DMS53 (cell line): ENCODE results near the gene IRF1.

ENCODE experiments used
- DNase-seq: peaks from one replicate; lab custom pipeline; 2025; lab: John Stamatoyannopoulos, UW

IRF1 gene

DNA sequence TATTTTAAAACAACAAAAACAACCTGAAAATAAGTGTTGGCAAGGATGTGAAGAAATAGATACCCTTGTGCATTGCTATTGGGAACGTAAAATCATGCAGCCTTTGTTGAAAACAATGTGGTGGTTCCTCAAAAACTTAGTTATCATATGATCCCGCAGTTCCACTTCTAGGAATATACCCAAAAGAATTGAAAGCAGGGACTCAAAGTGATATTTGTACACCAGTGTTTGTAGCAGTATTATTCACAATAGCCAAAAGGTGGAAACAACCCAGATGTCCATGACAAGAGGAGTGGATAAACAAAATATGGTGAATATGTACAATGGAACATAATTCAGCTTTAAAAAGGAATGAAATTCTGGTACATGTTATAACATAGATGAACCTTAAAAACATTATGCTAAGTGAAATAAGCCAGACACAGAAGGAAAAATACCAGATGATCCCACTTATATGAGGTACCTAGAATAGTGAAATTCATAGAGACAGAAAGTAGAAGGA is 29.0 kb downstream of the IRF1 start:
- DNase-seq = no peak

DNA sequence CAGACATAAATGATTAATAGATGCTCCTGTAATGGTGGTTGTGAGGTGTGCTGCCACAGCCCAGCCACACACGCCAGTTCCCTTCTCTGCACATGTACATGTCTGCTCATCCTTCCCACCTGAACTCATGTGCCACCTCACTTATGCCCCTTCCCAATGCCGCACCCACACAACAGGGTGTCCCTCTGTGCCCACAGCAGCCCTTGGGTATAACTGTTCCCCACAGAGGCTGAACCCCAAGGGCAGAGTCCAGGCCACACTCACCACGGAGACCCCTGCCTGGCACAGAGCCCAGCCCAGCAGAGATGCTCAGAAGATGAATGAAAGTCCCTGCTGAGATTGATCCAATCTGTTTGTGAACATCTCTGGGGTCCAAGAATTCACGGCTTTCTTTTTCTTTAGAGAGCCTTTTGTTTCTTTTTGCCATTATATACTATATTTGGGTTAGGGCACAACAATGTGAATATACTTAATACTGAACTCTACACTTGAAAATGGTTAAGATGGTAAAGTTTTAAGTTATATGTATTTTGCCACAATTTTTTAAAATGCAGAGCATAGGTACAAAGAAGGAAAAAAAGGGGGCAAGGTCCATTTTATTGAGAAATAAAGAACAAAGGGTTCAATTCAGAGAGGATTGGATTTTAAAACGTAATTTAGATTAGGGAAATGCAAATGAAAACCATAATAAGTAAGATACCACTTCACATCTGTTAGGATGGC is 29.6 kb downstream of the IRF1 start:
- DNase-seq = no peak

DNA sequence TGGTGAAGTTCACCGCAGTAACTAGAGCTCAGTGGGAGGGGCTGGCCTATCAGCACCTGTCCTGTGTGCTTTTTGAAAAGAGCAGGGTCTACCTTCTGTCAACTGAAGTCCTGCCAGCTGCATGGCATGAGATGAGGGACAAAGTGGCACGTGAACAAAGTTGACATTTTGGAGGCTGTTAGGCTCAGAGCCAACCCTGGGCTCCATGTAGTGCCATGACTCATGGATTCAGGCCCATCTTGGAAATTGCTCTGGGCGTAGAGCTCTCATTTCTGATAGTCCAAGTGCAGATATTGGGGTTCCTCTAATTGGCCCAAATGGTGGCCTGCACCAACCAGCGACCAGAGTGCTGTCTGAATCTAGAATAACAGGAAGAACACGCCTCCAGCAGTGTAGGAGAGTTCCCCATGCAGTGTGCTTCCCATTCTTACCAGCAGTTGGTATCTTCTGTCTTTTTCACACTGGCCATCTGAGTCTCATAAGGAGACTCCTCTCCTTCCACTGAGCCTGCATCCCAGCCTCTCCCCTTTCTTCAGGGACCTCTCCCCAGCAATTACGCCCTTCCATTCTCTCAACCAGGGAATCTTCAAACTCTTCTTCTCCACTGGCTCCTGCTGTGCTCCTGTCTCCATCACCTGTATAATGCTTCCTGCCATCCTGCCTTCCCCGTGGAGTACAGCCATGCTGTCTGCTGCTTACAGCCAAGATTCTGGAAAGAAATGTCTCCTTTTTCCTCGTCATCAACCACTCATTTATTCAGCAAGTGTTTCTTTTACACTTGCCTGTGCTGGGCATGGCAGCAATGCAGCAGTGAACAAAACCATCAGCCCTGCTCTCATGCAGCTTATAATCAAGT is 30.4 kb downstream of the IRF1 start:
- DNase-seq = peak; percentile 34

DNA sequence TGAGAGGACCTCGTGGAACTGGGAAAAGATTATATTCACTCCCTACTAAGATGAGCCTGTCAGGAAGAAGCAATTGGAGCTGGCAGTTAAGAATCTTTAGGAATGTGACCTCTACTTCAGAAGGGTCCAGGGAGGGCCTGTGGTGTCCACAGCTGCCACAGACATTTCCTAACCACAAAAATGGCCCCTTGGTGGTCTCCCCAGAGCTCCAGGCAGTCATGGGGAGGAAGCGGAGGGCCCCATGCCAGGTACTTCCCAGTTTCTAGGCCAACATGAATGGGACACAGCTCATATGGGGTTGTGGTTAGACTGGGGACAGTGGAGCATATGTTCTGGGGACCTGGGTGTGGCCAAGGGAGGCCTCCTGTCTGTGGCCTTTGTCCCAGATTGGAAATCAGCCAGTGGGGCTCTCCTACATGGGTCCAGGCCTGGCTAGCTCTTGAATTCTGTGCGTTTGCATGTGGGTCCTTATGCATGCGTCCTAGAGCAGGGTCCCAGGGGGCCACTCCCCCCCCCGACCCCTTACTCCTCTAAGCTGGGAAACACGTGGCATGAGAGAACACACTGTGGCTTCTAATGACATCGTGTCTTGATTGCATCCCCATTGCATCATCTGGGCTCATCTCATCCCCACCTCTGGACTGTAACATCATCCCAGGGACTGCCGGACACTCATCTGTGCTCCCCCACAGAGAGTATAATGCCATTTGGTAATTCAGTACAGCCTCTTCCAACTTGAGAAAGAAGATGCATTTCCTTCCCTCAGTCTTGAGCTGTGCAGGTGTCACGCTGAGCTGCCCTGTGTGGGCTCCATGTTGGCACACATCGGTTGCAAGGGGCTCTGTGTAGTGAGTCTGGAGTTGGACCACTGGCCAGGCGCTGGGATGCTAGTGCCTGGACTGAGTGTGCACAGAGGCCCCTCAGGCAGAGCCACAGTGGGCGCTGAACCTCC is 31.3 kb downstream of the IRF1 start:
- DNase-seq = peak; percentile 24

DNA sequence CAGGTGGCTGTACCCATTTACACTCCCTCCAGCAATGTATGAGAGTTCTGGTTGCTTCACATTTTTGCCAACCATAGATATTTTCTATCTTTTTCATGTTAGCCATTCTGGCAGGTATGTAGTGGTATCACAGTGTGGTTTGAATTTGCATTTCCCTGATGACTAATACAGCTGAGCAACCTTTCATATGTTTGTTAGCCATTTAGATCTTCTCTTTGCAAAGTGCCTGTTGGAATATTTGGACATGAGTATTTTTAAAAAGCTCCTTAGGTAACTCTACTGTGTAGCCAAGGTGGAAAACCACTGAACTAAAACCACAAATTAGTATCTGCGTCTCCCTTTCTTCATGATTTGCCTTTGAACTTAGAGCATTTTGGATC is 31.9 kb downstream of the IRF1 start:
- no peak for DNase-seq

DNA sequence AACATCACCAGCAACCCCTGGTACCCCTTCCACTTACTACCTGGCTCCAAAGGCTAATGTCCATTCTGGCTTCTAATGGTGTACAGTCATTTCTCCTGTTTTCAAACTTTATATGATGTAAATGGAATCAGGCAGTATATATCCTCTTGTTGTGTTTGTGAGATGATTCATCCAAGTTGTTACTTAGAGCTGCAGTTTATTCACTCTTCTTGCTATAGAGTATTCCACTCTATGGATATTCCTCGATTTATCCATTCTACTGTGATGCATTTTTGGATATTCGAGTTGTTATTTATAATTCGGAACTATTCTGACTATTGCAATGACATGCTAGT is 32.4 kb downstream of the IRF1 start:
- no peak for DNase-seq

DNA sequence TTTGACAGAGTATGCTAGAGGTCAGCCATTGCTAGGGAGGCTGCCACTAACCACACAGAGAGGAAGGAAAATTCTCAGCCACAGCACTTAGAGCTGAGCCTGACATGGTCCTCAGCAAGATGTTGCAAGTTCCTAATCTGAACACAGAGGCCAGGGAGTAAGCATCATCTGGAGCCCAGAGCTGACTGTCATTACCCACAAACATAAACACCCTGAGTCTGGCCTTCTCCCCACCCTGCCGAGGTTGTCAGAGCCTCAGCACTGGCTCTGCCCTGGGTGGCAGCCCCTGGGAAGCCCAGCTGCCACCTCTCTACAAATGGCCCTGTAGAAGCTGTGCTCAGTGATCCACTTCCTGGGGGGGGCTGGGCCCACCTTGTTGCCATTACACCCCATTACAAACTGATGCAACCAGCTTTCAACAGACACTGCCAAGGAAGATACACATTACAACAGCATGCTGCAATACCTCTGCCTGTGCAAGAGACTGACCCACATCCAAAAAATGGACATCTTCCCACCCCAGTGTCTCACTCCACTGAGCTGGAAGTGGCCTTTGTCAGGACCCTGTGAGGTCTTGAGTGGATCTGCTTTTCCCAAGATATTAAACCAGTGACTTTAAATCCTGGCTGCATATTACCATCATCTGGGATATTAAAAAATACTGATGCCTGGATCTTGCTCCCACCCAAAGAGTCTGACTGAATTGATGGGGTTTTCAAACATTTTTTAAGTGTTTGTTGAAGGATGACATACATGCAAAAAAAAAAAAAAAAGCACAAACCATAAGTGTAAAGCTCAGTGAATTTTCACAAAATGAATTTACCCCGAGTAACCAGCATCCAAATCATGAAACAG is 33.0 kb downstream of the IRF1 start:
- no peak for DNase-seq

DNA sequence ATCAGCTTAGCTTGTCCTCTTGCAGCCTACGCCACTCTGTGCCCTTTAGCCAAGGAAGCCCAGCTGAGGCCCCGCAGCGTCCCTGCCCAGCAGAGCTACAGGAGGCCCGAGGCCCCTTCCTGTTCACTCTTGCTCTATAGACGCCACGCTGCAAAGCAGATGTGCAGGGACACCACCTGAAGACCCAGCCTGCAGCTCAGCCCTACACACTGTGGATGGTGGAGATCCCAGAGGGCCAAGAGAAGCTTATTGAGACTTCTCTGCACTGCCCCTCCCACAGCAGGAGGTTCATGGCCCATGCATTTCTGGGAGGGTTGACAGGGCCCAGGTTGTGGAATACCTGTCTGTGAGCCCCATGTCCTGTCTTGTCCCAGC is 33.6 kb downstream of the IRF1 start:
- no peak for DNase-seq

DNA sequence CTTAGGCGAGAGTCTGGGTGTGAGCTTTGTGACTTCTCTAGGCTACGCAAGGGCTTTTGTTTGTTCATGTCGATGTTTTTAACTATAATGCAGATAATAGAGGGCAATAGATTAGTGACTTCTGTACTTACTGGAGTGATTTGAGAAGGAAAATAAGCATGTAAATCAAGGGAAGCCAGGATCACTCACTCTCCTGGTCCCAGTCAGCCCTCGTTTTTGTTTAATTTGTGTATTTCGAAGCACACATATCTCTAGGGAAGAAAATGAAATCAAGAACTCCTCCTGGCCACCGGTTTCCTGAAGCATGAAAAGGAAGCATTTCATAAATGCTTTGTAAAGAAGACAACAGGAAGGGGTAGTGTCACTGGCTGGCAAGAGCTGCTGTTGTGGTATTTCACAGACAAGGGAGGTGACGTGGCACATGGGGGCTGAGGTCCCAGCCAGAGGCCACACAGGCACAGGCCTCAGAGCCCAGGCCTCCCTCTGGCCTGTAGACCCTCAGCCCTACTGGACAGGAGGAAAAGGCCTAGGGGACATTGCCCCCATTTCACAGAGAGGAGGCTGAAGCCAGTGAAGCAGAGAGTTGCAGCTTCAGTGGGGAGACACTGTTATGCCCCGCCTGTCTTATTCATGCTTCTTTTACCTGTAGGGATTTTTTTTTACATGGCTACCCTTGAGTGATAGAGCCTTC is 34.1 kb downstream of the IRF1 start:
- DNase-seq = no peak

DNA sequence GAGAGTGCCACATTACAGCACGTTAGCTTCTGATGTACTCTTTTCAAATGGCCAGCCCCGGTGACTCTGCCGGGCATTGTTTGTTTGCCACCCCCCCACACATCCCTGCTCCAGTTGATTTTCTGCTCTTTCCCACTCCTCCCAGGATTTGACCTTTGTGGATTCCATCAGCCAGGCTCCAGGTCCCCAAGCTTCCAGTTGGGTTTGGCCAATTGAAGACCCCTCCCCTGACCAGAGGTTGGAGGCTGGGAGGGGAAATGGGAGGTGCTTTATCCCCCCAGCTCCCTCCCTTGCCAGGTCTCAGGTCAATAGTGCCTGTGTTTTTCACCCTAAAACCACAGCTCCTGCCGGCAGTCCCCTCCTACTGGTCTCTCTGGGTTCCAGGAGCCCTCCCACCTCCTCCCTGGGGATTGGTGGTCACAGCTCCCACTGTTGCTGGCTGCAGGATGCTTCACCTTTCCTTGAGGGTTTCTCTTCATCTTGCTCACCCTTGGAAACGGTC is 34.9 kb downstream of the IRF1 start:
- DNase-seq = no peak

DNA sequence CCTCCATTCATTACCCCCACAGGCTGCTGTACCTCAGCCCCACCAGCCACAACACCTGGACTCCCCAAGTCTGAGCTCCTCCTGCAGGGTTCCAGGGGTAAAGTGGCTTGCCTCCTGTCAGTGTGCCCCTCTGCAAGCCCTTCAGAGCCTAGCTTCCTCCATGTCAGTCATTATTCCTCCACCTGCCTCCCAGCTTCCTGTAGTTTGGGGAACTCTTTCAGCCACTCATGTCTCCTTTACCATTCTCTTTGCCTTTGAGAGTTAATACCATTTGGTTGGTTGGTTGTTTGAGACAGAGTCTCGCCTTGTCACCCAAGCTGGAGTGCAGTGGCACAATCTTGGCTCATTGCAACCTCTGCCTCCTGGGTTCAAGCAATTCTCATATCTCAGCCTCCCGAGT is 36.2 kb downstream of the IRF1 start:
- DNase-seq = no peak

DNA sequence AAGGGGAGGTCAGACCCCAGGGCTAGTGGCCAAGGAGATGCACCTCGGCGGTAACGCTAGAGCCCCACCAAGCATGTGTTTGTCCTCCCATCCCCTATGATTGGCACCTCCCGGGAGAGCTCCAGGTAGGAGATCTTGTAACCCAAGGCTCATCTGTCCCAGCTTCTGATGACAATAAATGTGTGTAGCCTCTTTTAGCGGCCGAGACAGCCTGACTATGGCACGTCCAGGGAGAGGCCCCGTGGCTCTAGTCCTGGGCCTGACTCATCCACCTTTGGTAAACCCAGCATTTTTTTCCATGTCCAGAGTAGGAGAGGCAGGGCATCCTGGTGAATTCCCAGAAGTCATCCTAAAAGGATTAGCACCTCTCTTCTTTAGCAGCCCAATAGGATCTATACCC is 39.2 kb downstream of the IRF1 start:
- DNase-seq = no peak

DNA sequence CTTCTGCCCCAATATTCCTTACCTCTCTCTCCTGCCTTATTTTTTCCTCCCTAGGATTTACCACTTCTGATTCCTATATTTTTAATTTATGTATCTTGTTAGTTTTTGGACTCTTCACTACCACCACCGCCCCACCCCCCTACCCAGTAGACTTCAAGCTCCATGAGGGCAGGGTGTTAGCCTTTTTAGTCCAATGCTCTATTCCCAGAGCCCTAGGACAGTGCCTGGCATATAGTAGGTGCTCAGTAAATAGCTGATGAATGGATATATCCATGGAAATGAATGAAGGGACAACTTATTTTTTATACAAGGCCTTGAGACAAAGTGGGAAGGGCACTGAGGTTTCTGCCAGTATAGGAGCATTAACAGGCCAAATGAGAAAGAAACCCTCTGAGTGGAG is 41.5 kb downstream of the IRF1 start:
- DNase-seq = no peak

DNA sequence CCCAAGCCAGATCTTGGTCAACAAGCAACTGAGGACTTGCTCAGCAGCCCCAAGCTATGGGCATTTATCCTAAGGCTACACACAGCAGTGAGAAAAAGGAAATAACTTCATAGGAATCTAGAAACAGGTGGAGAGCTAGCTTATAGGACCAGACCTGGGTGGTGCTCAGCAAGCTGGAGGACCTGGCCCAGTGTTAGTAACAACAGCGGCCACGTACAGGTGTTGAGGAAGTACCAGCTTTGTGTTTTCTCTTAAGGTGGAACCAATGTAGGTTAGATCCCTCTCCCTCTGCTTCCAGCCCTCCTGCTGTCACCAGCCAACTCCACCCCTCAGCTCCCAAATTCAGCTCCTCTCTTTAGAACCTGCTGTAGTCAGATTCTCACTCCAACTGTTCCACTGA is 43.4 kb downstream of the IRF1 start:
- no peak for DNase-seq

DNA sequence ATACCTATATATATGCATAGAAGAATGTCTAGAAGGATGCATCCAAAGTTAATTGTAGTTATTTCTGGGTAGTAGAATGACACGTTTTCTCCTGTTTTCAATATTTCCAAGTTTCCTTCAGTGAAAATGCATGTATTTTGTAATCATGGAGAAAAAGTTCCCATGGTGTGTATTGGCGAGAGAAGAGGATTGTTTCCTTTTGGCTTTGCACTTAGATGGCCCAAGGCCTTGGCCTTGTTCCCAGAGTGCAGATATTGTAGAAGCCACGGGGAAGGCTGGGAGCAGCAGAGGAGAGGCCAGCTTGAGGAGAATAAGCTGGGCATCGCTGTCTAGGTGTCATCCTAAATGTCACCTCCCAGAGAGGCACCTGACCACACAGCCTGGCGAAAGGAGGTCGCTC is 44.0 kb downstream of the IRF1 start:
- no peak for DNase-seq

DNA sequence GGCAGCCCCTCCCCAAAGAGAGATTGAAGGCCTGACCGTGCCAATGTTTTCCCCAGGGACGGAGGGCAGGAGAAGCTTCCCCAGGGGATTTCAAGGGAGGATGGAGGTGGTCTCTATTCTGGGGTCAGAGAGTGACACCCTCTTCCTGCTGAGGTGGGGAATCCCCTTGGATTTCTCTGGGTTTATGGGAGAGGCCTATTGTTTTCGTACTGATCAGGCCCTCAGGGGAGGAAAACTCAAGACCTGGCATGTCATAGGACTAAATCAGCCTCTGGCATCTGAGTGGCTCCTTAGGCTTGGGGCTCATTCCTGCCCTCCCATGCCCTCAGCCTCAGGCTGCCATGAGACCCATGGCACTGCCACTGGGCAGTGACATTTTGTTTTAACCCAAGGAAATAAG is 44.6 kb downstream of the IRF1 start:
- DNase-seq = no peak

DNA sequence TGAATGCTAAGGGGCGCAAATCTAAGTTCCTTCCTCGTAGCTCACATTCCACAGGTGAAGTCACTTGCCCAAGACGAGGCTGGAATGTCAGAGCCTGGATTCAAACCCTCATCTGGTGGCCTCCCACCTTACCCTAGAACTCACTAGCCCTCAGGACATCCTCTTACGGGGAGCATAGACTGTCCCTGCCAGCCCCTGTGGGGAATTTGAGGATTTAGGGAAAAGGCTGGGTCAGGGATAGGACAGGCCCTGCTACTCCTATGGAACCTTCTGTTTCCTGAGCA is 45.0 kb downstream of the IRF1 start:
- no peak for DNase-seq

DNA sequence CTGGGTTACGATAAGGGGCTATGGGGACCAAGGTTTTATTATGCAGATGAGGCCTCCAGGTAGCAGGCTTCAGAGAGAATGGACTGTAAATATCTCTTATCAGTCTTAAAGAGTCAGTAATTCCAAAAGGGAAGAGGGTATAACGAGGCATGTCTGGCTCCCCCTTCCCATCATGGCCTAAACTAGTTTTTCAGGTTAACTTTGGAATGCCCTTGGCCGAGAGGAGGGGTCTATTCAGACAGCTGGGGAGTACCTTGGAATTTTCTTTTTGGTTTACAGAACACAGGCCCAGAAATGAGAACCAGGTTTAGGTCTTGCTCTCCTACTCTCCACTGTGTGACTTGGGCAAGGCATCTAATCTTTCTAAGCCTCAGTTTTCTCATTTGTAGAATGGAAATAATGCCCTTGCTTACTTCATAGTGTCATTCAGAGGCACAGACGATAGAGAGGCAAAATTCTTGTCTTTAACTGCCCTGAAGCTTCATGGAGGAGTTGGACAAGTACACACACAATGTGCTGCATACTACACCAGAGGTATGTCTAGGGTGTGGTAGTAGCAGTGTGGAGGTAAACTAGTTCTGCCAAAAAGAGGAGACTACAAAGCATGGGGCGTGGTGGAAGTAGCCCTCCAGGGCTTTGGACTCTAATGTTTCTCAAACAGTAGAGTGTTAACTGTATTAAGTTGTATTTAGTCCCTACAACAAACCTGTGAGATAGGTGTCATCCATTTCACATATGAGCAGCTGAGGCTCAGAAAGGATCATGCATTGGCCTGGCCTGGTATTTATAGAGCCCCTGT is 45.5 kb downstream of the IRF1 start:
- DNase-seq = no peak

DNA sequence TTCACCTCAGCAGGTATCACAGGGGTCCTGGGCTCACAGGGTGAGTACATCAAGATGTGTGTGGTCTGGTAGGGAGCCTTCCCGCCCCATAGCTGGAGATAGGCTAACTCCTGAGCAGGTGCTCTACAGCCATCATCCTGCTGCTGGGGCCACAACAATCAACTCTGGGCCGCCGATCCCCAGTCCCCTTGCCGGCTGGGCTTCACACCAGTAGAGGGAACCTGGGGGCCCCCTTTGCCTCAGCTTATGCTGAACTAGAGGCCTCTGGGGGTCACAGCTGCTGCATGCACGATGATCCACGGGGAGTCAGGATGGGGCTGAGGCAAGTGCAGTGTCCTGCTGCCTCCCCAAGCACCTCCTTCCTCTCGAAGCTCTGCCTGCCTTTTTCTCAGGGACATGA is 46.5 kb downstream of the IRF1 start:
- no peak for DNase-seq

DNA sequence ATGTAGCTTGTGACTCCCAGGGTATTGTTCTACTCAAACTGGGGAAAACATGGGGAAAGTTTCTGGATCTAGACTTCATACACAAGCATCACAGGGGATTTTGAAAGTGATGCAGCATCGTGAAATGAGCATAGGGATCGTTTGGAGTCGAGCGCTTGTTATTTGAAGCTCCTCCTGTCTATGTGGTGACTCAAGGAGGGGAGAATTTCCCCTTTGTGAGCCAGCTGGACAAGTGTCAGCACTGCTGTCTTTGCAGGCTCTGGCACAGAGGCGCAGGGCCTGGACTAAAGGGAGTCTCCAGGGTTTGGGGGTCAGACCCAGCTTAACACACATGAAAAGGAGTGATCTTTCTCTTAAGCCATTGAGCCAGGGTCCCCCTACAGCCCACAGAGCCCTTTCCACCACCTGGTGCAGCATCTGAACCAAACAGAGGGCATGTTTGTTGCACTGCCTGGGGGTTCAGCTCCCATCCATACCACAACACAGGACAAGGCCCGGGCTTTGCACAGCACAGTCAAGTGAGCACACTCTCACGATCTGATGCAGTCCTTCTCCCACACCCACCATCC is 51.0 kb downstream of the IRF1 start:
- DNase-seq = no peak
